Stimulated activated CD4-positive, alpha-beta T cell treated with anti-CD3 and anti-CD28 coated beads, Interleukin-12 subunit alpha, Interleukin-12 subunit beta, amount 100 ng/mL, for 24 hours (primary cell): ENCODE results near the gene ANKRD44.

Experiments
- DNase-seq, 2 experiments: peaks; one replicate each; pipeline ENCODE4 v3.0.0-alpha.2; 2020; ENCODE audit warnings: low read depth in 2 of 2

The ANKRD44 gene

GRCh38 chr2:197145471-197146056 lies 165.0 kb downstream of the ANKRD44 start:
- no peak for DNase-seq

- DNase-seq = no peak
Measured at GRCh38 chr2:197144183-197144582, 166.4 kb downstream of the ANKRD44 start.

GRCh38 chr2:197141702-197142473 lies 168.7 kb downstream of the ANKRD44 start:
- DNase-seq = no peak

GRCh38 chr2:197140045-197140444 lies 170.5 kb downstream of the ANKRD44 start:
- DNase-seq = no peak

- DNase-seq = no peak
Measured at GRCh38 chr2:197138506-197138905, 172.1 kb downstream of the ANKRD44 start.

- no peak for DNase-seq
Measured at GRCh38 chr2:197137826-197138477, 172.6 kb downstream of the ANKRD44 start.

GRCh38 chr2:197137231-197137630 lies 173.3 kb downstream of the ANKRD44 start:
- no peak for DNase-seq

GRCh38 chr2:197136452-197136851 lies 174.1 kb downstream of the ANKRD44 start:
- DNase-seq = no peak

GRCh38 chr2:197135806-197136205 lies 174.8 kb downstream of the ANKRD44 start:
- no peak for DNase-seq

GRCh38 chr2:197134206-197134605 lies 176.4 kb downstream of the ANKRD44 start:
- no peak for DNase-seq

- DNase-seq = no peak
Measured at GRCh38 chr2:197131558-197131855, 179.1 kb downstream of the ANKRD44 start.

GRCh38 chr2:197130318-197130717 lies 180.3 kb downstream of the ANKRD44 start:
- no peak for DNase-seq

- no peak for DNase-seq
Measured at GRCh38 chr2:197128897-197129296, 181.7 kb downstream of the ANKRD44 start.

GRCh38 chr2:197128126-197128525 lies 182.5 kb downstream of the ANKRD44 start:
- DNase-seq = no peak

- no peak for DNase-seq
Measured at GRCh38 chr2:197126630-197127352, 183.8 kb downstream of the ANKRD44 start.

GRCh38 chr2:197124639-197125390 lies 185.8 kb downstream of the ANKRD44 start:
- no peak for DNase-seq

- no peak for DNase-seq
Measured at GRCh38 chr2:197122821-197123220, 187.8 kb downstream of the ANKRD44 start.

GRCh38 chr2:197121756-197122385 lies 188.7 kb downstream of the ANKRD44 start:
- DNase-seq = no peak

GRCh38 chr2:197121255-197121654 lies 189.3 kb downstream of the ANKRD44 start:
- no peak for DNase-seq

GRCh38 chr2:197116306-197116879 lies 194.2 kb downstream of the ANKRD44 start:
- DNase-seq = no peak

- DNase-seq = no peak
Measured at GRCh38 chr2:197115325-197115724, 195.3 kb downstream of the ANKRD44 start.
